ENCODE data around the gene S1PR2.

DNA sequence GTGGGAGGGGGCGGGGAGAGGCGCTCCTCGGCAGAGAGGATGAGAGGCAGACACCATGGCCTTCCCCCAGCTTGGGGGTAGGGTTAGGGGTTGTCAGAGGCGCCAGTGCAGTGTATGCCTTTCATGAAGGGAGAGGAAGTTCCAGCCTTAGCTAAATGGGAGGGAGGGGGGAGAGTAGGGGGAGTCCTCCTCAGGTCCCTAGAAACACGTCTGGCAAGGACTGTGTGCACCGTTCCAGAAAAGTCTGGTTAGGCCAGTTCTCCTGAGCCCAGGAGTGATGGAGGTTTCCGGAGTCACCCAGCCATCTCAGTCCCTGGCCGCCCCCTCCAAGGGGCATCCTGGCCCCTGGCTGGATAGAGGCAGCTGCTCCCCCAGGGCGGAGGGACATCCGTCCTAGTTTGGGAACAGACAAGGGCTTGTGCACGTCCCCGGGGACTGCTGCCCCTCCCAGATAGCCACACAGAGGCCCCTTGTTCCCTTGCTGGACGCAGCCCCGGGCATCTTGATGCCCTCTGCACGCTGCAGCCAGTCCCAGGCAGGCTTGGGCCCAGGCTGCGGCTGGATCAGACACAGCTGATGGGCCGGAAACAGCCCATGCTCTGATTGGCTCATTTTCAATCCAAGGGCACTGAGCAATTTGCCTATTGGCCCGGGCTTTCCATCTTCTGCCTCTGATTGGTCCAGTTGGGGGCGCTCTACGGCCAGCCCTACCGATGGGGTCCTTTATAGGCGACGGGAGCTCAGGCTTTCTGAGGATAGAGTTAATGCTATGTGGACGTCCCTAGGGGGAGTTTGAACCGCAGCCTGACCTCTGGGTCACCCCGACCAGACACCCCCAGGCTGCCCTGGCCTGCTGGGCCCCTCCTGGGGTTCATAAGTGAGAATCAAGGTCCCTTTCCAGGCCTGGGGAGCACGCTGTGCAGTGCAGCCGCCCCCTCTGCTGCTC, 3.8 kb downstream of the S1PR2 start:
- no peak for TF ChIP-seq POLR2A (IDR thresholded peaks at IDR 0.05; ENCODE audit: extremely low read depth, insufficient read length)
- TF ChIP-seq, protein P1, sequence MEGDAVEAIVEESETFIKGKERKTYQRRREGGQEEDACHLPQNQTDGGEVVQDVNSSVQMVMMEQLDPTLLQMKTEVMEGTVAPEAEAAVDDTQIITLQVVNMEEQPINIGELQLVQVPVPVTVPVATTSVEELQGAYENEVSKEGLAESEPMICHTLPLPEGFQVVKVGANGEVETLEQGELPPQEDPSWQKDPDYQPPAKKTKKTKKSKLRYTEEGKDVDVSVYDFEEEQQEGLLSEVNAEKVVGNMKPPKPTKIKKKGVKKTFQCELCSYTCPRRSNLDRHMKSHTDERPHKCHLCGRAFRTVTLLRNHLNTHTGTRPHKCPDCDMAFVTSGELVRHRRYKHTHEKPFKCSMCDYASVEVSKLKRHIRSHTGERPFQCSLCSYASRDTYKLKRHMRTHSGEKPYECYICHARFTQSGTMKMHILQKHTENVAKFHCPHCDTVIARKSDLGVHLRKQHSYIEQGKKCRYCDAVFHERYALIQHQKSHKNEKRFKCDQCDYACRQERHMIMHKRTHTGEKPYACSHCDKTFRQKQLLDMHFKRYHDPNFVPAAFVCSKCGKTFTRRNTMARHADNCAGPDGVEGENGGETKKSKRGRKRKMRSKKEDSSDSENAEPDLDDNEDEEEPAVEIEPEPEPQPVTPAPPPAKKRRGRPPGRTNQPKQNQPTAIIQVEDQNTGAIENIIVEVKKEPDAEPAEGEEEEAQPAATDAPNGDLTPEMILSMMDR (IDR thresholded peaks at IDR 0.05; ENCODE audit: low read depth, low read length) = peak; percentile 28
- no peak for TF ChIP-seq MAX (IDR thresholded peaks at IDR 0.05; ENCODE audit: low read depth, low read length)
